Measurements from ENCODE around the gene ZNF691.
"Not testable (repeated sequence)": the region's sequence is repeated elsewhere in the genome, so short reads cannot be mapped to it uniquely, and the experiment has no call there.

The ZNF691 gene

GRCh38 chr1:42853116-42853884 lies 6.9 kb downstream of the ZNF691 start:
- in situ Hi-C loops (cut with HindIII; ENCODE audit: low sequenced_read_pairs), result no loop called here

GRCh38 chr1:42856554-42856953 lies 10.1 kb downstream of the ZNF691 start:
- in situ Hi-C loops (cut with HindIII; ENCODE audit: low sequenced_read_pairs), result not testable (repeated sequence)

GRCh38 chr1:42859366-42859765 lies 13.0 kb downstream of the ZNF691 start:
- in situ Hi-C loops (cut with HindIII; ENCODE audit: low sequenced_read_pairs), result not testable (repeated sequence)

- in situ Hi-C loops (cut with HindIII; ENCODE audit: low sequenced_read_pairs), result no loop called here
Observed at GRCh38 chr1:42860339-42861013, 14.1 kb downstream of the ZNF691 start.

GRCh38 chr1:42861014-42861399 lies 14.6 kb downstream of the ZNF691 start:
- in situ Hi-C loops (cut with HindIII; ENCODE audit: low sequenced_read_pairs), result no loop called here

GRCh38 chr1:42866549-42866948 lies 20.1 kb downstream of the ZNF691 start:
- in situ Hi-C loops (cut with HindIII; ENCODE audit: low sequenced_read_pairs), result no loop called here

GRCh38 chr1:42868466-42868865 lies 22.1 kb downstream of the ZNF691 start:
- in situ Hi-C loops (cut with HindIII; ENCODE audit: low sequenced_read_pairs), result not testable (repeated sequence)

GRCh38 chr1:42869254-42869653 lies 22.8 kb downstream of the ZNF691 start:
- in situ Hi-C loops (cut with HindIII; ENCODE audit: low sequenced_read_pairs), result not testable (repeated sequence)

GRCh38 chr1:42869751-42870150 lies 23.3 kb downstream of the ZNF691 start:
- in situ Hi-C loops (cut with HindIII; ENCODE audit: low sequenced_read_pairs), result not testable (repeated sequence)

GRCh38 chr1:42873108-42873507 lies 26.7 kb downstream of the ZNF691 start:
- in situ Hi-C loops (cut with HindIII; ENCODE audit: low sequenced_read_pairs), result not testable (repeated sequence)

- in situ Hi-C loops (cut with HindIII; ENCODE audit: low sequenced_read_pairs), result no loop called here
Observed at GRCh38 chr1:42873670-42874069, 27.3 kb downstream of the ZNF691 start.

GRCh38 chr1:42876009-42876408 lies 29.6 kb downstream of the ZNF691 start:
- in situ Hi-C loops (cut with HindIII; ENCODE audit: low sequenced_read_pairs), result no loop called here

- in situ Hi-C loops (cut with HindIII; ENCODE audit: low sequenced_read_pairs), result no loop called here
Observed at GRCh38 chr1:42877380-42877779, 31.0 kb downstream of the ZNF691 start.

GRCh38 chr1:42880384-42880783 lies 34.0 kb downstream of the ZNF691 start:
- in situ Hi-C loops (cut with HindIII; ENCODE audit: low sequenced_read_pairs), result no loop called here

- in situ Hi-C loops (cut with HindIII; ENCODE audit: low sequenced_read_pairs), result no loop called here
Observed at GRCh38 chr1:42886046-42886739, 39.8 kb downstream of the ZNF691 start.

GRCh38 chr1:42886800-42887199 lies 40.4 kb downstream of the ZNF691 start:
- in situ Hi-C loops (cut with HindIII; ENCODE audit: low sequenced_read_pairs), result no loop called here

GRCh38 chr1:42887366-42887765 lies 41.0 kb downstream of the ZNF691 start:
- in situ Hi-C loops (cut with HindIII; ENCODE audit: low sequenced_read_pairs), result no loop called here

- in situ Hi-C loops (cut with HindIII; ENCODE audit: low sequenced_read_pairs), result no loop called here
Observed at GRCh38 chr1:42888013-42888633, 41.7 kb downstream of the ZNF691 start.

- in situ Hi-C loops (cut with HindIII; ENCODE audit: low sequenced_read_pairs), result no loop called here
Observed at GRCh38 chr1:42889264-42889663, 42.9 kb downstream of the ZNF691 start.

GRCh38 chr1:42891465-42892138 lies 45.2 kb downstream of the ZNF691 start:
- in situ Hi-C loops (cut with HindIII; ENCODE audit: low sequenced_read_pairs), result no loop called here

GRCh38 chr1:42899960-42900359 lies 53.5 kb downstream of the ZNF691 start:
- in situ Hi-C loops (cut with HindIII; ENCODE audit: low sequenced_read_pairs), result not testable (repeated sequence)

Data from endothelial cell of hepatic sinusoid (primary cell).